Transverse colon (tissue), 3 donors: ENCODE data around the gene ATG9A.

Experiments
- CTCF ChIP-seq, 5 experiments: fragments of 200-600 bp in 3 of 5; fragments of 450-650 bp in 2 of 5; sonication (generic) in 3 of 5; IDR thresholded peaks; 1 replicate in 2 of 5; 2 replicates in 3 of 5; pipeline ENCODE4 v1.5.1; 2016 to 2017; ENCODE audit warnings: antibody characterized with exemption in 5 of 5, inconsistent platforms in 3 of 5, mild to moderate bottlenecking in 2 of 5, moderate library complexity in 1 of 5
- POLR2A ChIP-seq: fragments of 450-650 bp; IDR thresholded peaks from one replicate; pipeline ENCODE4 v1.6.1; 2016; ENCODE audit warnings: antibody characterized with exemption, mild to moderate bottlenecking, moderate library complexity

GRCh38 chr2:219184121-219184520, 45.3 kb downstream of the ATG9A start:
- TF ChIP-seq CTCF (IDR thresholded peaks at IDR 0.05) (no peak), POLR2A (no peak)
